GM19397 (cell line): ENCODE measurements around the gene ESRRG.
A peak's percentile ranks its signal among the peaks of the same experiment; 100 is the strongest.
"Not testable (repeated sequence)": the region's sequence is repeated elsewhere in the genome, so short reads cannot be mapped to it uniquely, and the experiment has no call there.

ENCODE experiments used
- ATAC-seq: cut with Tn5 transposase; IDR thresholded peaks from one replicate; pipeline ENCODE4 v1.9.1; 2021; ENCODE audit warnings: mild to moderate bottlenecking, moderate library complexity; ENCODE audit not compliant: unreplicated experiment

ESRRG gene

DNA sequence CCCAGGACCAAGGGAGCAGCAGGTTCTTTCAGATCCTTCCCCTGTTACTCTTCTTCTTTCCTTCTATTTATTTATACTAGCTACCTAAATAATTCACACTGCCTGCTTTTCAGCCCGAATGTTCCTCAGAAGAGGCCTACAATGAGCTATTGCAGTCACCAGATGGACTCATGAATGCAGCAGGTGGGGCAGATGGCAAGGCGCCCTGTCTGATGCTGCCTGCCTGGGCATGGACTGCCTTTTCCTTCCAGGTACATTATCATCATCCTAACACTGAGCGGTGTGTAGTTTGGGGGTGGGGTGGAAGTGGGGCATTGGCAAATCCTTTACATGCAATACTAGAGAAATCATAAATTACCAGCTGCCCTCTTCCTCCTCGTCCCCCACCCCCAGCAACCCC lies 17.6 kb downstream of the ESRRG start:
- no peak for ATAC-seq

- not testable (repeated sequence) for ATAC-seq
These were observed 19.2 kb downstream of the ESRRG start for GRCh38 chr1:216704065-216704464.

- peak; percentile 70 for ATAC-seq
These were observed 21.1 kb downstream of the ESRRG start for GRCh38 chr1:216702170-216702569.

DNA sequence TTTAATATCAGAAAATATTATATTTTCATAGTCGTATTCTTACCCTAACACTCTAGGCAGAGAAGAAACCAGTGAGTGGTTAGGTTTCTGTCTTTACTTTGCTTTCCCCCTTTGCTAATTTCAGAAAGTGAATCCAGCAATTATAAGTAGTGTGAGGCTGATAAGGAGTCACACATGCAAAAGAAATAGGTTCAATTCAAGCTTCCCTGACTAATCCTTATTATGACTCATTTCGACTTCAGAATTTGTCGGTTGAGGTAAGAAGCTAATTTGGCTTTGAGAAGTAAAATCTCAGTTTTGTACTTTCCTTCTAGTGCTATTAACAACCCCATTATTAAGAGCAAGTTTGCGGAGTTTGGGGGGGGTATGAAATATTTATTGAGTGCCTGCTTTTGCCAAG lies 22.4 kb downstream of the ESRRG start:
- ATAC-seq, result no peak

- ATAC-seq, result no peak
These were observed 31.5 kb downstream of the ESRRG start for GRCh38 chr1:216691710-216692109.

DNA sequence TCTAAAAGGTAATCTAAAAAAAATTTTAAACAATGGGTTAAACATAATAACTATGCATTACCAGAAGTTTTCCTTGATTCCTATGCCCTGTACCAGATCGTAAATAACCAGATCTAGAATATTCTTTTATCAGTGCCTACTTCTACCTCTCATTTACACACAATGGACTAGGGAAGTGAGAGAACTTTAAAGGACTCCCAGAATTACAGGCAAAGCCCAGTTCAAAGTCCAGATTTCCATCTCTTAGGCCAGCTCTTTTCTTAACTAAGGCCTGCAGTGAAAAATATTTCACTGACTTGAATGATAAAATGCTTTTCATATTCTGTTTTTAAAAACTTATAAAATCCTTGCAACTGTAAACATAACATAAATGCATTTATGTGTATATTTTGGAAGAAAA lies 32.6 kb downstream of the ESRRG start:
- ATAC-seq, result no peak

DNA sequence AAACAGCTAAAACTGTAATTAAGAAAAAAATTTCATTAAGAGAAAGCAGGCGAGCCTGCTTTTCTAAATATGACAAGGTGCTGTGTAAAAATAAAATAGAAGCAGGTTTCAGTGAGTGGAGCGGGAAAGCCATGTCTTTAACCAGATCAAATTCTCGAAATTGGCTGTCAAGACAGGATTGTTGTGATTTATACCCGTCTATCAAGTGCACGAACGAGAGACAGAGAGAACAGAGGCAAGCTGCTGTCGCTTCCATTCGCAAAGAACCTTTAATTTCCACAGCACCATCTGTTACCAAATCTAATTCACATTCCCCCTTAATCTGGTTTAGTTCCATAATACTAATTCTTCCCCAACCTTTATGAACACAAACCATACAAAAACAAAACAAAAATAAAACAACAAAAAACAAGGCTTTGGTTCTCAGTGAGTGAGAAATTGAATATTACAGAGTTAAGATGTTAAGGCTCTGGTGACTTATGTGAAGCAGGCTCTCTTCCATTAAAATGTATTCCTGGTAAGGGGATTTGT lies 35.0 kb downstream of the ESRRG start:
- no peak for ATAC-seq

DNA sequence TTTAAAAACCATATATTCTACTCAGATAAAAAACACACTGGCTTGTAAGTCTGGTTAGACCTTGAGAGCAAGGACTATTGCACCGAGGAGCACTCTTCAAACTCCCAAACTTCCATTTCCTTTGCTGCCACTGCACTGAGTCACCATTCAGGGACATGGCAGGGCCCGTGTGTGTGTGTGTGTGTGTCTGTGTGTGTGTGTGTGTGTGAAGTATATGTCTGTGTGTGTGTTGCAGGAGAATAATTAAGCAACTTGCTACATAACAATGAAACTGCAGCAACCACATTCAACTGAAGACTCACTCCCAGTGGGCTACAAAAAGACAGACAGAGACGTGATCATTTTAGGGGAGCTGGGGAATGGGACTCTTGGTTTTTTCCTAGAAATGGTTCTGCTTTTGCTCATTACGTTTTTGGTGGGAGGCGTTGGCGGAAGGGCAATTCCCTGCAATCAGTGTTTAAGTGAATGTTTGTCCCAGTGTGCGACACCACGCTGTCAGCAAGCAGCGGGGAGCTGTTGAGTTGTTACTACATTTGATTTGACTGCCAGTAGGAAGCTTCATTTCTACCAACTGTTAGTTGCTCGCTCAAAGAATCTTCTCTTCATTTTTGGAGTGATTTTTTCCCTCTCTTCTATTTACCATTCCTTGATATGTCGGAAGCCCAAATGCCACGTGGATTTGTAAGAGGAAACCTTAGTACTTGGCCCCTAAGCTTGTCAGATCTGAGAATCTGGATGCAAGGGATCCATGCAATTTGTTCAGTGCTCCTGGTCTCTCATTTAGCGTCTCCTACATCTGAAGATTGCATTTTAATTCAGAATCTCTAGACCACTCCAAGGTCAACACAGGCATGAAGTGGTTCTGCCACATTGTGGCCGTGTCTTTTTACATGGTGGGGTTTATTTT lies 36.1 kb downstream of the ESRRG start:
- no peak for ATAC-seq

- no peak for ATAC-seq
These were observed 40.5 kb downstream of the ESRRG start for GRCh38 chr1:216682752-216683151.

DNA sequence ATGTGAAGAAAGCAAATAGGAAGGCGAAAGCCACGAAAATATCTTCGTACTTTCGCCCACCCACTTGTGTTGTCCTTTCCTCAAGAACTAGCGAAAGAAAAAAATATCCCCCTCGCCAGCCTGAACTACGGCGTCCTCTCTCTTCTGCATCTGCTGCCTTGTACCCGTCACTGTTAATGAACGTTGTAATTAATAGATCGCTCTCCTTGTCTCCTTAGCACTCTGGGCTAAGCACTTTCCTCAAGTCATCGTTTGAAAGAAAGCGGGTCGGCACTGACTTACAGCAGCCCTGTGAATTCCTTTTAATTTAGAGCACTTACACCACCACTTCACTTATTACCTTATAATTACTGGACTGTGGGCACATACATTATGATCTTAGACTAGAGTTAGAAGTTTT lies 44.1 kb downstream of the ESRRG start:
- ATAC-seq, result no peak

GRCh38 chr1:216670118-216670883 lies 52.9 kb downstream of the ESRRG start:
- no peak for ATAC-seq

- no peak for ATAC-seq
These were observed 56.8 kb downstream of the ESRRG start for GRCh38 chr1:216666441-216666840.

GRCh38 chr1:216665856-216666255 lies 57.4 kb downstream of the ESRRG start:
- no peak for ATAC-seq

GRCh38 chr1:216665406-216665805 lies 57.8 kb downstream of the ESRRG start:
- ATAC-seq, result no peak

DNA sequence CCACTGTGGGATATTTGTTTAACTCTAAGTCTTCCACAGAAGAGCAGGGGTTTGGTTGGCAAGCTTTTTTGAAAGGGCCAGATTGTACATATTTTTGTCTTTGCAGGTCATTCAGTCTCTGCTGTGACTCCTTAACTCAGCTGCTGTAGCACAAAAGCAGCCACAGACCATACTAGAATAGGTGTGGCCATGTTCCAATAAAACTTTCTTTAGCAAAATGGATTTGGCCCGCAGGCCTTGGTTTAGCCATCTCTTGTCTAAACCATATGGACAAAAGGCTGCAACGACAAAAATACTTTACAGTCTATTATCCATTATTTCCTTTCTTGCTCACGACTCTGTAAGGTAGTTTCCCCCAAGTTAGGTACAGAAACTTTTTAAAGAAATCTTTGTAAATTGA lies 60.5 kb downstream of the ESRRG start:
- no peak for ATAC-seq

DNA sequence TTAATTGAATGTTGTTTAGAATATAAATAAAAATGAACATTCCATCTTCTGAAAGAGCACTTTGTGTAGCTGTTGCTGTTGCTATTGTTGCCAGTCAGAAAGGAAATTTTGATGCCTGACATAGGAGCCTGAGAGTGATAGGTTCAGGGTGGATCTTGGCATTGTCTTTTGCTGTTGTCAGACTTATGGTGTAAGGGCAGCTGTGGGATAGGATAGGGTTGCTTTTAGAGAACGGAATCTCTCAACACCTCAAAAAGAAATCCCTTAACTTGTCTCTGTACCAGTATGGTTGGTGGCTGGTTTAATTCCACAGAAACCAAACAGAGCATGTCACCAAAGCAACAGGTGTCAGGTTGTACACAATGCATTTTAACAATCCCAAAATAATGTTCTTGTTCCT lies 62.7 kb downstream of the ESRRG start:
- ATAC-seq, result no peak

DNA sequence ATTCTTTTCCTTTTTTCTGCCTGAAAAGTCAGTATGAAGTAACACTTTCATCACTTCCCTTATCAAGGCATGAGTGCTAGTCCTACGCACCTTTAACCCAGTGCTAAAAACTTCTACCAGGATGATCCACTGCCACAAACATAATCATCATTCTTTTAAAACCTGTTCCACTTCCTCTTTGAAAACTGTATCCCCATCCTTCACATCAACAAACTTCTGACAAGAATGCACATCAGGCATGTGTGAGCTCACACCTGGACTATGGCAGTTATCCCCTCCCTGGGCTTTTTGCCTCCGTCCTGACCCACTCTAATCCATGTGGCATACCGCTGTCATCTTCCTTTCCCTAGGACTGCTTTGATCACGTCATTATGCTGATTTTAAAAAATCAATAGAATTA lies 70.2 kb downstream of the ESRRG start:
- ATAC-seq, result no peak

DNA sequence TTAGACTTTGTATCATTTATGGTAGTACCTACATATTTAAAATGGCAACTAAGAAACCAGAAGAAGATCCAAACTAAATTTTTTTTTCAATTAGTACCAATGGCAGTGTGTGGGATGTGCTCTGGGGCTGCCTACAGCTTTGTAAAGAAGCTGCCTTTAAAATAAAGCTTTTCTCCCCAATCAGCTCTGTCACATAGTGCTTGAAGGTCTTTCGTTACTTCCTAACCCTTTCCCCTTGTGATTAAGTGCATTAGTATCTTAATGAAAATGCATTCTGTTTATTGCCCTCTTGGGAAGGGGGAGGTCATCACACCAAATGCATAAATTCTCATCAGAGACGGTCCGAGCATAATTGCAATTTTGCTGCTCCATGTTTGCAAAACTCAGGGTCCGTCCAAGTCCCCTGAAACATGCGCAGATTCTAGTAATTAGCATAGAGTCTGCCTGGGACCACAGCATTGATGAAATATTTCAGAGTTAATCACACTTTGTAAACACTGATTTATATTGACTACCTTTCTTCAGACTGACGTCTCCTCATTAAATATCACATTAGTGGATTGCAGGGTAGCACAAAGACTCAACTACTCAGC lies 71.3 kb downstream of the ESRRG start:
- ATAC-seq, result no peak

DNA sequence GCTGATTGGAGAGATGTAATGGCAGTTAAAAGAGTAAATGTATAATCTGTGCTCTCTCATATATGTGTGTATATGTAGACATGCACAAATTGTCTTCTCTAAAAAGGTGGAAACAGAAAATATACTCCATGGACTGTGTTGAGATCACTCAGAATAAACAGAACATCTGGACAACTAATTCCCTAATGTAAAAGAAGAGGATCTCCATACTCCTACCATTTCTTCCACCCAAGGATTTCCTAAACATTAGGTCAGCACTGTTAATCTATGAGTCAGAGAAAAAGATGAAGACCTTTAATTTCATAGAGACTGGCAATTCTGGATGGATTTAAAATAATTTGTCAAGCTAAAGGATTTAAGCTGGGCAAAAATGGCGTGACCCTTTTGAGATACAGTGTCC lies 80.1 kb downstream of the ESRRG start:
- no peak for ATAC-seq

DNA sequence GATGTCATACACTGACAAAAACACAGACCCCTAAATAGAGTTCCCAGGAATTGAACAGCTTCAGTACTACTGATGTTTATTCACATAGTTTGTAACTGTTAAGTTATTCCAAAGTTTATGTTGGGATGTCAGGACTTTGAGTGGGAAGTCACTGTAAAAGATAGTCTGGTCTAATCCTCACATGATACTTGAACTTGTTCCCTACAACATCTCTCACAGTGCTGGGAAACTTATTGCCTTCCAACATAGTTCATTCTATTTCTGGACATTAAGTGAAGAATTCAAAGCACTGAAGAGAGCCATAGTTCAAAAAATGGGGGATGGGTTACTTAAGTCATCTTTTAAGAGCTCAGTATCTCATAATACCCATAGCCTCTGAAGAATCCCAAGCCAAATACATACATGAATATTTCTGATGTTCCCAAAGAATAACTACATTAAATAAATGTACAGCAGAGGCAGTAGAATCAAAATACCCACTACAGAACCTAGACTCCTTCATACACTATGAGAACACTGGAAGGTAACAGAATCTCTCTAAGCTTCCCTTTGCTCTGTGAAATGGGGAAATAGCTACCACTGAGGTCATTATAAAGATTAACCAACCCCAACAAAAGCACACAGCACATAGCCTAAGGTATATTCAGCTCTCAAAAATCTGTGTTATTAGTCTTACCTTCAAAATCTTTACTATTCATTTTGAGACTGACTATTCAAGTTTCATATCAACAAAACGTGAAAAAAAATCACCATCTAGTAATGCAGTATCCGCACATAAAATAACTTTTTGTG lies 81.4 kb downstream of the ESRRG start:
- ATAC-seq, result no peak

DNA sequence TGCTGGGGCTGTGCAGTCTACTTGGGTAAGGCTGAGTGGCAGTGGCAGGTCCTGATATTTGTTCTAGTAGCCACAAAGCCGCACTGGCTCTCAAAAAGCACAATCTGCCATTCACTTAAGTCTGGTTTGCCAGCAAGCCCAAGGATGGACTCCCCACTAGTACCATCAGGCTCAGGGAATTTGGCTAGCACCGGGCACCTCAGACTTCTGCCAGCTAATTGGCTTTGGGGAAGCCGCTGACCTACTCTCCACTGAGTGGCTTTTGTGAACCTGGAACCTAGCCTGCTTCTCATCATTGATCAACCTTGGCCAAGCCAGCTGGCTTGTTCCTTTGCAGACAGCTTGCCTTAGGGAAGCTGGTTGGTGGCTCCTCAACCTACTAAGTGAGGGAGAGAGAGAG lies 83.1 kb downstream of the ESRRG start:
- ATAC-seq, result no peak
